ENCODE data around the gene NOTUM.

NOTUM gene

GRCh38 chr17:81934850-81935708 lies 25.9 kb downstream of the NOTUM start:
- DNase-seq, result no peak

- DNase-seq, result no peak
These were observed 26.8 kb downstream of the NOTUM start for GRCh38 chr17:81934098-81934757.

- no peak for DNase-seq
These were observed 27.7 kb downstream of the NOTUM start for GRCh38 chr17:81933178-81933699.

GRCh38 chr17:81932333-81932983 lies 28.5 kb downstream of the NOTUM start:
- DNase-seq, result no peak

GRCh38 chr17:81931557-81932332 lies 29.2 kb downstream of the NOTUM start:
- DNase-seq, result no peak

- no peak for DNase-seq
These were observed 29.8 kb downstream of the NOTUM start for GRCh38 chr17:81931189-81931556.

- no peak for DNase-seq
These were observed 30.6 kb downstream of the NOTUM start for GRCh38 chr17:81930142-81931125.

GRCh38 chr17:81929253-81930141 lies 31.5 kb downstream of the NOTUM start:
- no peak for DNase-seq

GRCh38 chr17:81928544-81929252 lies 32.3 kb downstream of the NOTUM start:
- no peak for DNase-seq

GRCh38 chr17:81927653-81928543 lies 33.1 kb downstream of the NOTUM start, which contains the start of gene MAFG:
Gene MAFG, minus strand, starts transcription at chr17:81927735. Its CDS starts 4,550 bp downstream, at chr17:81923185.
- DNase-seq, result peak; percentile 98

GRCh38 chr17:81927152-81927652 lies 33.8 kb downstream of the NOTUM start:
- DNase-seq, result no peak

GRCh38 chr17:81926451-81927151 lies 34.4 kb downstream of the NOTUM start:
- DNase-seq, result peak; percentile 85

GRCh38 chr17:81925860-81926450 lies 35.0 kb downstream of the NOTUM start:
- DNase-seq, result no peak

GRCh38 chr17:81924557-81925532 lies 36.1 kb downstream of the NOTUM start:
- DNase-seq, result no peak

- DNase-seq, result peak; percentile 83
These were observed 37.4 kb downstream of the NOTUM start for GRCh38 chr17:81923302-81924260.
